ENCODE results near the gene POU6F1. TPM values are rescaled to one million over a fixed set of nuclear protein-coding genes. Genes with fewer than 3 reads are reported as not detected.

POU6F1 gene
- total and polyA plus RNA-seq, 9 donors = 11.8 to 48.8 (median 28.9) TPM

- Histone ChIP-seq H3K4me1 (ENCODE audit: insufficient read depth) (no peaks in the 10 kb centered on the region), H3K36me3 (no peaks in the 10 kb centered on the region), H3K9me3 (no peaks in the 10 kb centered on the region), H3K27me3 (no peaks in the 10 kb centered on the region), H3K4me3 (no peak overlapping the region), H3K27ac (no peak overlapping the region)
- TF ChIP-seq EP300 (IDR thresholded peaks at IDR 0.05) (no peak), POLR2A (IDR thresholded peaks at IDR 0.05) (no peak), CTCF (IDR thresholded peaks at IDR 0.05) (no peak)
- DNase-seq = no peak
- WGBS, 3 donors = 86 to 88% (median 87%) methylated on average over 5 of the region's 5 CpGs
- intact Hi-C loops (cut with DNase I) = no loop called here
Observed at GRCh38 chr12:51192284-51192671, 25.6 kb downstream of the POU6F1 start.

DNA sequence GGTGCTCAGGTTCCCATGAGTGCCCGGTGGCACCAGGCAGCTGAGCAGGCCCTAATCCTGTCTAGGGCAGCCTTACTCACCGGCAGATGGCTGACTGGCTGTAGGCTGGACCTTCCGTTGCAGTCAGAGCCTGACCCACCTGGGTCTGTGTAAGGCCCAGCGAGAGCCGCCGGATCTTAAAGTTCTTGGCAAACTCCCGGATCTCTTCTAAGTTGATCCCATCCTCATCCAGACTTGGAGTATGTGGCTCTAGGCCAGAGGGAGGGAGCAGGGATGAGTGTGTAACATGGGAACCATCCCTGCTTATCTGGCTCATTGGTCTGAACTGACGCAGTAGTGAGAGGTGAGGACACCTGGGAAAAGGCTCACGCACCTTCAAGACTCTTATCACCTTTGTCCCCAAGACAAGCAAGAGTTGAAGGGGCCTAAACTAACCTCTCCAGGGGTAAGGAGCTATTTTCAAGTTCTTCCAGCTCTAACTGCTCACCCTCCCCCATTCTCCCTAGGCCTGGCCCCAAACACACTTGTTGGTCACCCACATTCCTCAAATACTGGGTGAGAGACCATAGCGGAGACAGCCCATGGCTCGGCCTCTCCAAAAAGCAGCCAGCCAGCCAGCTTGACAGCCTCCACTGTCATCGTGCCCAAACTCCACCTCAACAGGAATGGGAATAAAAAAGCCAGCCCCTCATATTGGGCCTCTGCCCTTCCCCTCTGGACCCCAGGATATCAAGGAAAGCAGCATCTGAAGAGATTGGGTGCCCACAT lies 26.2 kb downstream of the POU6F1 start:
- no peak for DNase-seq
- intact Hi-C loops (cut with DNase I) = no loop called here
- Histone ChIP-seq H3K36me3 (no peaks in the 10 kb centered on the region), H3K4me1 (ENCODE audit: insufficient read depth) (no peaks in the 10 kb centered on the region), H3K4me3 (no peak overlapping the region), H3K27ac (no peak overlapping the region), H3K9me3 (no peaks in the 10 kb centered on the region), H3K27me3 (no peaks in the 10 kb centered on the region)
- WGBS, 3 donors = 88 to 98% (median 97%) methylated on average over 12 of the region's 12 CpGs
- TF ChIP-seq EP300 (IDR thresholded peaks at IDR 0.05) (no peak), CTCF (IDR thresholded peaks at IDR 0.05) (no peak), POLR2A (IDR thresholded peaks at IDR 0.05) (no peak)

- Histone ChIP-seq H3K36me3 (no peaks in the 10 kb centered on the region), H3K27ac (no peak overlapping the region), H3K4me3 (no peak overlapping the region), H3K27me3 (no peaks in the 10 kb centered on the region), H3K9me3 (no peaks in the 10 kb centered on the region), H3K4me1 (ENCODE audit: insufficient read depth) (no peaks in the 10 kb centered on the region)
- intact Hi-C loops (cut with DNase I) = no loop called here
- no peak for DNase-seq
- WGBS, 3 donors = 85 to 92% (median 88%) methylated on average over 4 of the region's 4 CpGs
- no peak for TF ChIP-seq POLR2A (IDR thresholded peaks at IDR 0.05)
- no peak for TF ChIP-seq EP300 (IDR thresholded peaks at IDR 0.05)
- TF ChIP-seq CTCF (IDR thresholded peaks at IDR 0.05) = no peak
Observed at GRCh38 chr12:51190820-51191219, 27.0 kb downstream of the POU6F1 start.

- Histone ChIP-seq H3K9me3 (no peaks in the 10 kb centered on the region), H3K27me3 (no peaks in the 10 kb centered on the region), H3K36me3 (no peaks in the 10 kb centered on the region), H3K4me3 (no peak overlapping the region), H3K4me1 (ENCODE audit: insufficient read depth) (no peaks in the 10 kb centered on the region), H3K27ac (no peak overlapping the region)
- DNase-seq = peak in 1 of 5 donors; percentile 19
- intact Hi-C loops (cut with DNase I) = no loop called here
- 83 to 88% (median 84%) methylated on average over 14 of the region's 14 CpGs for WGBS, 3 donors
- no peak for TF ChIP-seq EP300 (IDR thresholded peaks at IDR 0.05)
- TF ChIP-seq CTCF (IDR thresholded peaks at IDR 0.05) = no peak
Observed at GRCh38 chr12:51189790-51190355, 28.0 kb downstream of the POU6F1 start.
